HG02870 (cell line): ENCODE results near the gene IGSF21.

ENCODE experiments used
- ATAC-seq: cut with Tn5 transposase; IDR thresholded peaks from one replicate; pipeline ENCODE4 v1.9.1; 2021; ENCODE audit warnings: mild to moderate bottlenecking, moderate library complexity; ENCODE audit not compliant: unreplicated experiment

IGSF21 gene

DNA sequence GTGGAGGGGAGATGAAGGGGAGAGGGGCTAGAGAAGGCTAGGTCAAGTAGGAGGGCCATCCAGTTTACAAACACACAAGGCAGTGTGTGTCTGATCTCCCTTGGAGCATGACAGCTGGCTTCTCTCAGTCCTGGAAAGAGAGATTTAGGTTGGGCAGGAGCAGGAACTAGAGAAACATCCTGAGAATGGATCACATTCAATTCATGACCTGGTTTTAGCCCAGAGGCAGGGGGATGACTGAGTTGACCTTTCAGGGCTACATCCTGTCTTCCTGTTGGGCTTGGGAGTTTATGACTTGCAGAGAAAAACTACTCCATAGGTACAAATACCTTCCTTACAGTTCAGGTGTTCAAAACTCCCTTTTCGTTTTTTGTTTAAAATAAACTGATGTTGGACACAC lies 97.0 kb downstream of the IGSF21 start:
- no peak for ATAC-seq

GRCh38 chr1:18205319-18205718 lies 97.7 kb downstream of the IGSF21 start:
- ATAC-seq, result no peak

DNA sequence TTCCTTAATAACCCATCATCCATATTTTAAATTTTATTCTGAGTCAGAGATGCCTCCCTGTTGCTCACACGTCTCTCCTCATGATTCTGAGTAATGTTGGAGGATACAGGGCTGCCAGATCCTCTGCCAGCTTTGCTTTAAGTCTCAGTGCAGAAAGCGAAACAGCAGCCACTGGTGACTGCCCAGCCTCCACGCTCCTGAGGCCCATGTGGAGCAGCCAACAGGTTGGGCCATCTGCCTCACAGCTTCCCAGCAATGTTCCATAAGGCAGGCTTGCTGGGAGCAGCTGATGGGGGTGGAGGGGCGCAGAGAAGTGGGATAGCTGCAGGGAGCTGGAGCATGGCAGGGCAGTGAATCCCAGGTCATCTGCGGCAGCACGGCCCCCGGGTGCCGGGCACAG lies 104.2 kb downstream of the IGSF21 start:
- no peak for ATAC-seq

DNA sequence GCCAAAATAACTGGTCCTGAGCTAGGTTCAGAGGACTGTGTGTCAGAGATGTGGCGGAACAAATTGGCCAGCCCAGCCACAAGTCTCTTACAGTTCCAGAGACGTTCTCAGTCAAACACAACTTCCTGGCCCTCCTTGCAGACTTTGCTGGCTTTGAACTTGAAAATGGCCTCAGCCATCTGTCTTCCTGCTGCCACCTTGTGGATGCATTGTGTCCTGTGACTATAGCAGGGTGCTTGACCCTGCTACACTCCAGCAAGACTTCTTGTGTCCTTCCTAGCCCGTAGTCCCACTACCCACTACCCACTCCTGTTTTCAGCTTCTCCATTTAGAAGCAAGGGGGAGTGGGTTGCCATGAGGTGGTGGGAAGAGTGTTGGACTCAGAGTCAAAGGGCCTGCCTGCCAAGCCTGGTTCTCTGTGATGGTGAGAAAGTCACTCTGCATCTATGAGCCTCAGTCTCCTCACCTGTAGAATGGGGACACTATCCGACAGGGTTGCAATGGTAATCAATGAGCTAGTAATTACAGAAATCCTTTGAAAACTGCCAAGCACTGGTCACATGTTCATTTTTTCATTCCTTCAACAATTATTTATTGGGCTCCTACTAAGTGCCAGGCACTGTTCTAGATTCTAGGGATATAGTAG lies 109.9 kb downstream of the IGSF21 start:
- ATAC-seq, result no peak

DNA sequence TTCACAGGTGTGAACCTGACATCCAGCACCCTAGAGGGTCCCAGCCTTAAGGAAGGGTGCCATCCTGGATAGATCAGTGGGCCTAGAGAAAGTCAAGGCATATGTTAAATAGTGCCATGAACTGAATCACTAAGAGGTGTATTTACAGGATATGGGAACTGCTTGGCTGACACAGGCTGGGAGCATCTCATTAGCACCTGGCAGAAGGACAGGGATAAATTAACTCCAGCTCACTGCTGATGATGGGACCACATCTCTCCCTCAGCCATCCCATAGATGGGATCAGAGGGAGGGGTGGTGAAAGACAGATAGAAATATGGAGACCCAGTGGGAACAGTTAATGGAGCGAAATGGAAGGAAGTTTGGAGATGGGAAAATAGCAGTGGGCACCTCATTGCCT lies 122.0 kb downstream of the IGSF21 start:
- no peak for ATAC-seq

- no peak for ATAC-seq
Measured at GRCh38 chr1:18230321-18230720, 122.7 kb downstream of the IGSF21 start.

GRCh38 chr1:18230840-18231239 lies 123.2 kb downstream of the IGSF21 start:
- no peak for ATAC-seq

GRCh38 chr1:18232052-18232451 lies 124.5 kb downstream of the IGSF21 start:
- ATAC-seq, result no peak

DNA sequence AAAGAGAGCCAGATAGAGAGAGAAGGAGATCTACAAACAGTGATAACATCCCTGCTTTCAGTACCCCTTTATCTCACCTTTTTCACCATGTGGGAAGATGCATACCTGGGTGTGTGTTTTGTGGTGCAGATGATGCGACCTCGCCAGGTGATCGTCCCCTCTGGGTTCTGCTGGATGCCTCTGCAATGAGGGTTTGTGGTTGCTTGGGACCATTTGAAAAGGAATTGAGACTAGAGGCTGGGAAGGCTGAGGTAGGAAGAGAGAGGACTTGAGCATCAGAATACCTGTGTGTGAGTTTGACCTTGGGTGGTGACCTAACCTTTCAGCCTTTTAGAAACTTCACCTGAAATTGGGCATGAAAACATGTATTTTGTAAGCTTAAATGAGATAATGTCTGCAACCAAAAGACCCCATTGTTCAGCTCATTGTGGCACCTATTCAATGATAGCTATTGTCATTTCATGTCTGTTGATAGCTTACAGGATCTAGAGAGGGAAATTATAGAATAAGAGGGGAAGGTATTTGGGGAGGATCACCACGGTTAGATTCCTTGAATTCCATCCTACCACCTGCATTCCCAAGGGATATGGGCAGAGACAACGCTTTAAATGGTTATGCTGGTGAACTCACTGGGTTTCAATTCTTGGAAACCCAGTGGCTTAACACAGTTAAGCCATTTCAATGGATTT lies 125.7 kb downstream of the IGSF21 start:
- no peak for ATAC-seq

DNA sequence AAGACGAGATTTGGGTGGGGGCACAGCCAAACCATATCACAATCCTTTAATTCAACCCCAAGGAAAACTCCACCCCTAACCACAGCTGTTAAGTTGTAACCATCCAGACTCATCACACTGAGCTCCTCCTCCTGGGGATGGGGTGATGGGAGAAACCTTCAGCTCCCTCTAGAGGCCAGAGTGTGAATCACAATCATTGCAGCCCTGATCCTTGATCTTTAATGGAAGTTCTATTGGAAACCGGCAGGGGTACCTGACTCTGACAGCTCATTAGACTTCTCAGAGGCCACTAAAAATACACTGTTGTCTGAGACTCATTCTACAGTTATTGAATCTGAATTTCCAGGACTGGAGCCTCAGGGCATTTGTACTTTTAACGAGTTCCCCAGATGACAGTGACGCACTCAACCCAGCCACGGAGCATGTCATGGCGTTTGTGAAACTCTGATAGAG lies 127.2 kb downstream of the IGSF21 start:
- no peak for ATAC-seq

GRCh38 chr1:18237371-18237770 lies 129.8 kb downstream of the IGSF21 start:
- ATAC-seq, result no peak

DNA sequence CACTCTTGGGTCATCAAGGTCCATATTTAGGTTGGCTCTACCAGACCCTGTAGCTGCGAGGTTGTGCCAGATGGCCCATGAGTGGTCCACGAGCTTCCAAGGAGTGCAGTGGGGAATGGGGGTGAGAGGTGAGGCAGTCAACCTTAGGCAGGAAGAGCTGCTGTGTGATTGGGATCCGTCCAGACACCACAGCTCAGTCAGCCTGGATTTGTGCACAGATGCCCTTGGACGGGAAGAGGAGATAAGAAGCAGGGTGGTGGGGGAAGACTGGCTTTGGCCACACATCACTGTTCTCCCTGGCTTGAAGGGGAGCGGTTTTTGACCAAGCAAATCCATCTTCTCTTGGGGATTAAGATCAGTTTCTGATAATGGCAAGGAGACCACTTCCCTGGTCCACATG lies 130.6 kb downstream of the IGSF21 start:
- ATAC-seq, result no peak

GRCh38 chr1:18239671-18240070 lies 132.1 kb downstream of the IGSF21 start:
- ATAC-seq, result no peak

GRCh38 chr1:18240906-18241305 lies 133.3 kb downstream of the IGSF21 start:
- no peak for ATAC-seq

DNA sequence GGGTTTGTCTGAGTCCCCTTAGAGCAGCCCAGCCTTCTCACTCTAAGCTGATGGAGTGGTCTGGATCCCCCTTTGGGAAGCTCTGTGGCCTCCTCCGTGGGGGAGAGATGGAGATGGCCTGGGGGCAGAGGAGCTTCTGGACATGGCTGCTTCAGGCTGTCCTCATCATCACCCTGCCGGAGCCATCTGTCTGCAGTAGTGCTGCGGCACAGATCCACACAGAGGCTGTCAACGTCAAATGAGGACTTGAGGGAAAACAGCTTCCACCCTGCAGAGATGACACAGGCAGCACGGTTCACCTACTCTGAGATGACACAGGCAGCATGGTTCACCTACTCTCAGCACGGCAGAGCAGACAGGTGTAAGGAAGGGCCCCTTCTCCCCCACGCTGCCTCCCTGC lies 134.3 kb downstream of the IGSF21 start:
- ATAC-seq, result no peak

GRCh38 chr1:18243503-18244175 lies 136.0 kb downstream of the IGSF21 start:
- no peak for ATAC-seq

GRCh38 chr1:18244762-18245161 lies 137.2 kb downstream of the IGSF21 start:
- ATAC-seq, result no peak

GRCh38 chr1:18245647-18246046 lies 138.0 kb downstream of the IGSF21 start:
- no peak for ATAC-seq

- no peak for ATAC-seq
Measured at GRCh38 chr1:18246543-18246942, 138.9 kb downstream of the IGSF21 start.

DNA sequence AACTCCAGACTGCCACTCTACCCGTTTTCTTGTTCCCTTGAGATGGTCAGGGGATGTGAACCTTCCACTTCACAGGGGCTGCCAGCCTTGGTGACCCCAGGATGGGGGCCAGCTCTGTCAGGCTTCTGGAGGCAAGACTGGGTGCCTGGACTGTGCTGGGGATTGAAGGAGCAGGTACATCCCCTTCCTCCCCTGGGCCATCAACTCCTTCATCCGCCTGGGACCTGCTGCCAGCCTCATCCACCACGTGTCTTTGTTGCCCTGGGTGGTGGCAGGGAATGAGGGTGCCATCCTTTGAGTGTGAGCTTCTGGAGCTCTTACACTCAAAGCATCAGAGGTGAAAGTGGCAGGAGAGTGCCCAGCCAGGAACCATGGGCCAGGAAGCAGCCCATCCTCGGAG lies 139.6 kb downstream of the IGSF21 start:
- no peak for ATAC-seq

- no peak for ATAC-seq
Measured at GRCh38 chr1:18249631-18250030, 142.0 kb downstream of the IGSF21 start.

GRCh38 chr1:18253093-18253492 lies 145.5 kb downstream of the IGSF21 start:
- ATAC-seq, result no peak
